Measurements from ENCODE around the gene SRPX.

SRPX gene

DNA sequence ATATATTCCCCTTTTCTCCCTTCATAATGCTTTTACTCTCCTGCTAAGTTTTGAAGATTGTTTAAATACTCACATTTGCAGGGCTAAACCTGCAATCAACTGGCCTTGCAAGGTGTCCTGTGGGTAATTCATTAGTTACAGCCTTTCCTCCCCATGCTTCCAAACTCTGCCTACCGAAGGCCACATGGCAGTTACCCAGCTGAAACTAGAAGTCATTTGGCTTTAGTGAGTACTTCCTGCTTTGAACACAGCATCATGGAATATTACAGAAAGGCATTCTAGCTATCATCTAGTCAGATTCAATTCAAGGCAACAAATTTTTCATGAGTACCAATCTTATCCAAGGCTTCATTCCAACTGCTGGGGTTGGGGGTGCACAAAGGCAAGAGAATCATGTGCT lies 55.6 kb downstream of the SRPX start:
- DNase-seq (ENCODE audit: low spot score) = no peak
- Histone ChIP-seq H3K4ac (ENCODE audit: low read length) (no peak overlapping the region), H4K91ac (ENCODE audit: low read depth, low read length, poor library complexity) (no peak overlapping the region), H3K4me1 (ENCODE audit: control insufficient read depth in 2 of 2, insufficient read depth in 1 of 2, low read depth in 1 of 2, low read length in 2 of 2) (no peaks in the 10 kb centered on the region), H3K79me1 (ENCODE audit: low read depth, low read length) (no peaks in the 10 kb centered on the region), H2BK5ac (ENCODE audit: low read length) (no peak overlapping the region), H4K8ac (ENCODE audit: low read depth, low read length) (no peak overlapping the region), H2BK120ac (ENCODE audit: low read depth, low read length) (no peak overlapping the region), H3K4me2 (ENCODE audit: insufficient read depth, low read length, poor library complexity, severe bottlenecking) (no peak overlapping the region), H3K23ac (ENCODE audit: low read depth, low read length, poor library complexity) (no peak overlapping the region), H3K9me3 (replicated peaks in 1 of 2; ENCODE audit: control insufficient read depth in 2 of 2, insufficient read depth in 1 of 2, low read depth in 1 of 2, low read length in 2 of 2) (no peaks in the 10 kb centered on the region), H2AK5ac (ENCODE audit: low read depth, low read length) (no peak overlapping the region), H3K9ac (ENCODE audit: low read depth, low read length, poor library complexity) (no peak overlapping the region), H2BK15ac (ENCODE audit: low read length) (no peak overlapping the region), H3K27me3 (ENCODE audit: control insufficient read depth in 3 of 3, insufficient read depth in 3 of 3, low read depth in 1 of 3, low read length in 3 of 3) (no peaks in the 10 kb centered on the region), H3K14ac (ENCODE audit: low read length) (no peak overlapping the region), H3K18ac (ENCODE audit: low read length) (no peak overlapping the region), H2AFZ (ENCODE audit: low read length) (no peak overlapping the region), H3K36me3 (replicated peaks in 1 of 2; ENCODE audit: control insufficient read depth in 2 of 2, insufficient read depth in 2 of 2, low read length in 2 of 2) (no peaks in the 10 kb centered on the region), H2BK12ac (ENCODE audit: low read length) (no peak overlapping the region), H3K4me3 (ENCODE audit: low read length in 2 of 2) (no peak overlapping the region), H3K27ac (replicated peaks; ENCODE audit: low read length) (no peak overlapping the region)
- no CpG with 5 or more reads among the region's 1 CpG for whole genome bisulfite sequencing, 2 donors (ENCODE audit: extremely low coverage in 2 of 2, insufficient read length in 2 of 2, insufficient replicate concordance in 1 of 2)

DNA sequence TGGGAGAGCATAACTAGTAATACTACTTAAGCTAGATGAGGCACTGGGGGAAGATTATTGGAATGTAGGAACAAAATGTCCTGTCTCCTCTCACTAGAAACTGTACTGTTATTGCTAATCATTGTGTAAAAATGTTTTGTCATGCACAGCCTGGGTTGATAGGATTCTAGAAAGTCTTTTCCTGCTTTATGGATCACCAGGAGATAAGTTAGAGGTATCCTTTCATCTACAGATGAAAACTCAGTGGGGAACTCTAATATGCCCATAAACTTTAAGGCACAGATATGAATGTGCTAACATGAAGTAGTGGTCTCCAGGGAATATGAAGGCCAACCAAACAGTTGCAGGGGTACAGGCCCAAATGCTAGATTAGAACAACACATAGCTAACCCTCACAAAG lies 57.5 kb downstream of the SRPX start:
- H3K9ac ChIP-seq (ENCODE audit: low read depth, low read length, poor library complexity) = no peak overlapping the region
- no peak overlapping the region for H3K4me2 ChIP-seq (ENCODE audit: insufficient read depth, low read length, poor library complexity, severe bottlenecking)
- H3K9me3 ChIP-seq (replicated peaks in 1 of 2; ENCODE audit: control insufficient read depth in 2 of 2, insufficient read depth in 1 of 2, low read depth in 1 of 2, low read length in 2 of 2) = no peaks in the 10 kb centered on the region
- no peak for DNase-seq (ENCODE audit: low spot score)
- H3K4ac ChIP-seq (ENCODE audit: low read length) = no peak overlapping the region
- H3K27me3 ChIP-seq (ENCODE audit: control insufficient read depth in 3 of 3, insufficient read depth in 3 of 3, low read depth in 1 of 3, low read length in 3 of 3) = no peaks in the 10 kb centered on the region
- no peak overlapping the region for H3K23ac ChIP-seq (ENCODE audit: low read depth, low read length, poor library complexity)
- no peaks in the 10 kb centered on the region for H3K36me3 ChIP-seq (replicated peaks in 1 of 2; ENCODE audit: control insufficient read depth in 2 of 2, insufficient read depth in 2 of 2, low read length in 2 of 2)
- no peak overlapping the region for H2BK15ac ChIP-seq (ENCODE audit: low read length)
- no peaks in the 10 kb centered on the region for H3K79me1 ChIP-seq (ENCODE audit: low read depth, low read length)
- no peak overlapping the region for H3K4me3 ChIP-seq (ENCODE audit: low read length in 2 of 2)
- H2AFZ ChIP-seq (ENCODE audit: low read length) = no peak overlapping the region
- H3K27ac ChIP-seq (replicated peaks; ENCODE audit: low read length) = no peak overlapping the region
- no peaks in the 10 kb centered on the region for H3K4me1 ChIP-seq (ENCODE audit: control insufficient read depth in 2 of 2, insufficient read depth in 1 of 2, low read depth in 1 of 2, low read length in 2 of 2)
- H2BK120ac ChIP-seq (ENCODE audit: low read depth, low read length) = no peak overlapping the region
- H3K14ac ChIP-seq (ENCODE audit: low read length) = no peak overlapping the region
- no peak overlapping the region for H4K8ac ChIP-seq (ENCODE audit: low read depth, low read length)
- no peak overlapping the region for H4K91ac ChIP-seq (ENCODE audit: low read depth, low read length, poor library complexity)
- no peak overlapping the region for H2BK12ac ChIP-seq (ENCODE audit: low read length)
- H2BK5ac ChIP-seq (ENCODE audit: low read length) = no peak overlapping the region
- no peak overlapping the region for H3K18ac ChIP-seq (ENCODE audit: low read length)
- no peak overlapping the region for H2AK5ac ChIP-seq (ENCODE audit: low read depth, low read length)

DNA sequence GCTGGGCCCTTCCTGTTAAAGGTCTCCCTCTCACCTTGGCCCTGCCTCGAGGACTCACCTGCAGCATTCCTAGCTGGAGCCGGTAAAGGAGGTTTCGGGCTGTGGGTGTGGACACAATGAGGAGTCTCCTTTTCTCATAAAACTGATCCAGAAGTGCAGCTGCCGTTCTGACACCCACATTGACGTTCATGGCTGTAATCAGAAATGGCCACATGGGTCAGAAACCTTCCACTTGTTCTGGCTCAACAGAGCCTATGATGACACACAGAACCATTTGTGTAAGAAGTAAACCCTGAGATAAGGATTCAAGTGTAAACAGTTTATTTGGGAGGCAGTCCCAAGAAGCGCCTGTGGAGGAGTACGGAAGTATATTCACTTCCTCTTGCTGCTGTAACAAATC lies 63.8 kb downstream of the SRPX start:
- H3K4me3 ChIP-seq (ENCODE audit: low read length in 2 of 2) = no peak overlapping the region
- no CpG with 5 or more reads among the region's 7 CpGs for WGBS, 2 donors (ENCODE audit: extremely low coverage in 2 of 2, insufficient read length in 2 of 2, insufficient replicate concordance in 1 of 2)
- no peak overlapping the region for H3K23ac ChIP-seq (ENCODE audit: low read depth, low read length, poor library complexity)
- H3K9me3 ChIP-seq (replicated peaks in 1 of 2; ENCODE audit: control insufficient read depth in 2 of 2, insufficient read depth in 1 of 2, low read depth in 1 of 2, low read length in 2 of 2) = no peaks in the 10 kb centered on the region
- H2AK5ac ChIP-seq (ENCODE audit: low read depth, low read length) = no peak overlapping the region
- no peak overlapping the region for H3K4ac ChIP-seq (ENCODE audit: low read length)
- H3K27ac ChIP-seq (replicated peaks; ENCODE audit: low read length) = no peak overlapping the region
- no peak overlapping the region for H2AFZ ChIP-seq (ENCODE audit: low read length)
- H3K27me3 ChIP-seq (ENCODE audit: control insufficient read depth in 3 of 3, insufficient read depth in 3 of 3, low read depth in 1 of 3, low read length in 3 of 3) = peaks cover 0 to 5% (median 0%) of the 10 kb centered on the region in 3 experiments
- H3K14ac ChIP-seq (ENCODE audit: low read length) = no peak overlapping the region
- H3K79me1 ChIP-seq (ENCODE audit: low read depth, low read length) = no peaks in the 10 kb centered on the region
- H2BK5ac ChIP-seq (ENCODE audit: low read length) = no peak overlapping the region
- no peak overlapping the region for H4K91ac ChIP-seq (ENCODE audit: low read depth, low read length, poor library complexity)
- H3K36me3 ChIP-seq (replicated peaks in 1 of 2; ENCODE audit: control insufficient read depth in 2 of 2, insufficient read depth in 2 of 2, low read length in 2 of 2) = no peaks in the 10 kb centered on the region
- no peak for DNase-seq (ENCODE audit: low spot score)
- no peak overlapping the region for H2BK120ac ChIP-seq (ENCODE audit: low read depth, low read length)
- no peak overlapping the region for H3K18ac ChIP-seq (ENCODE audit: low read length)
- no peak overlapping the region for H2BK15ac ChIP-seq (ENCODE audit: low read length)
- no peak overlapping the region for H2BK12ac ChIP-seq (ENCODE audit: low read length)
- H3K4me1 ChIP-seq (ENCODE audit: control insufficient read depth in 2 of 2, insufficient read depth in 1 of 2, low read depth in 1 of 2, low read length in 2 of 2) = no peaks in the 10 kb centered on the region
- H3K4me2 ChIP-seq (ENCODE audit: insufficient read depth, low read length, poor library complexity, severe bottlenecking) = no peak overlapping the region
- no peak overlapping the region for H4K8ac ChIP-seq (ENCODE audit: low read depth, low read length)
- H3K9ac ChIP-seq (ENCODE audit: low read depth, low read length, poor library complexity) = no peak overlapping the region

DNA sequence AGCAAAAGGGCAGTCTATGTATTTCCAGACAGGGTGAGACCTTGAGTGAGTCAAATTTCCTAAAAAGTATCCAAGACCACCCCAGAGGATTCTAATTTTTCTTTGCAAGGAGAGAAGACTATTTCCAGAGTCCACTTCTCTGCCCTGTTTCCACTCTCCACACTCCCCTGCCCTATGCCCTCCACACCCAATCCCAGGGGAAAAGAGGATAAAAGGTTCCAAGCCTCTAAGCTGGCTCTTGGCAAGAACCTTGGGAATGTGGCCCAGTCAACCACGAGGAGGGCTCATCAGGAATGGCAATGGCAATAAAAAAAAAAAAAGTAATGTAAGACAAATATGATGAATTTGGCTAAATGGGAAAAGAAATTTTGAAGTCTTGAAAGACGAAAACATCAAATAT lies 65.9 kb downstream of the SRPX start:
- H3K4me2 ChIP-seq (ENCODE audit: insufficient read depth, low read length, poor library complexity, severe bottlenecking) = no peak overlapping the region
- no peak overlapping the region for H2AFZ ChIP-seq (ENCODE audit: low read length)
- H3K79me1 ChIP-seq (ENCODE audit: low read depth, low read length) = no peaks in the 10 kb centered on the region
- no peak overlapping the region for H4K91ac ChIP-seq (ENCODE audit: low read depth, low read length, poor library complexity)
- H3K9me3 ChIP-seq (replicated peaks in 1 of 2; ENCODE audit: control insufficient read depth in 2 of 2, insufficient read depth in 1 of 2, low read depth in 1 of 2, low read length in 2 of 2) = no peaks in the 10 kb centered on the region
- DNase-seq (ENCODE audit: low spot score) = no peak
- H2BK15ac ChIP-seq (ENCODE audit: low read length) = no peak overlapping the region
- no peak overlapping the region for H3K4me3 ChIP-seq (ENCODE audit: low read length in 2 of 2)
- no peak overlapping the region for H2BK120ac ChIP-seq (ENCODE audit: low read depth, low read length)
- H4K8ac ChIP-seq (ENCODE audit: low read depth, low read length) = no peak overlapping the region
- H2BK5ac ChIP-seq (ENCODE audit: low read length) = no peak overlapping the region
- no peak overlapping the region for H3K14ac ChIP-seq (ENCODE audit: low read length)
- no peak overlapping the region for H2BK12ac ChIP-seq (ENCODE audit: low read length)
- H3K4me1 ChIP-seq (ENCODE audit: control insufficient read depth in 2 of 2, insufficient read depth in 1 of 2, low read depth in 1 of 2, low read length in 2 of 2) = peaks cover 0 to 2% of the 10 kb centered on the region in 2 donors
- no peak overlapping the region for H3K23ac ChIP-seq (ENCODE audit: low read depth, low read length, poor library complexity)
- H2AK5ac ChIP-seq (ENCODE audit: low read depth, low read length) = no peak overlapping the region
- no peak overlapping the region for H3K4ac ChIP-seq (ENCODE audit: low read length)
- no peak overlapping the region for H3K9ac ChIP-seq (ENCODE audit: low read depth, low read length, poor library complexity)
- no peak overlapping the region for H3K18ac ChIP-seq (ENCODE audit: low read length)
- H3K27me3 ChIP-seq (ENCODE audit: control insufficient read depth in 3 of 3, insufficient read depth in 3 of 3, low read depth in 1 of 3, low read length in 3 of 3) = peaks cover 0 to 5% (median 0%) of the 10 kb centered on the region in 3 experiments
- no peak overlapping the region for H3K27ac ChIP-seq (replicated peaks; ENCODE audit: low read length)
- no CpG with 5 or more reads among the region's 2 CpGs for WGBS, 2 donors (ENCODE audit: extremely low coverage in 2 of 2, insufficient read length in 2 of 2, insufficient replicate concordance in 1 of 2)
- H3K36me3 ChIP-seq (replicated peaks in 1 of 2; ENCODE audit: control insufficient read depth in 2 of 2, insufficient read depth in 2 of 2, low read length in 2 of 2) = no peaks in the 10 kb centered on the region
